NCI-H146 (cell line): ENCODE data around the gene PDIA6.
"Not testable (repeated sequence)": the region's sequence is repeated elsewhere in the genome, so short reads cannot be mapped to it uniquely, and the experiment has no call there.

Experiments
- DNase-seq: peaks from one replicate; lab custom pipeline; 2025; lab: John Stamatoyannopoulos, UW

The PDIA6 gene

DNA sequence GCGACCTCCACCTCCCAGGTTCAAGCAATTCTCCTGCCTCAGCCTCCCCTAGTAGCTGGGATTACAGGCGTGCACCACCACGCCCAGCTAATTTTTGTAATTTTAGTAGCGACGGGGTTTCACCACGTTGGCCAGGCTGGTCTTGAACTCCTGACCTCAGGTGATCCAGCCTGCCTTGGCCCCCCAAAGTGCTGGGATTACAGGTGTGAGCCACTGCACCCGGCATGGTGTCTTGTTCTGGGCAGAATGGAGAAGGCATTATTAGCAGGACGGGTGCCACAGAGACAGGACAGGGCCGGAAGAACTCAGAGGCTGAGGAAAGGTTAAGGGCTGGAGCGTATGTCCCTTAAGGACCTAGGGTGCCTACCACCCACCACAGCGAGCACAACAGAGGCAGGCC lies 31.8 kb downstream of the PDIA6 start:
- not testable (repeated sequence) for DNase-seq

DNA sequence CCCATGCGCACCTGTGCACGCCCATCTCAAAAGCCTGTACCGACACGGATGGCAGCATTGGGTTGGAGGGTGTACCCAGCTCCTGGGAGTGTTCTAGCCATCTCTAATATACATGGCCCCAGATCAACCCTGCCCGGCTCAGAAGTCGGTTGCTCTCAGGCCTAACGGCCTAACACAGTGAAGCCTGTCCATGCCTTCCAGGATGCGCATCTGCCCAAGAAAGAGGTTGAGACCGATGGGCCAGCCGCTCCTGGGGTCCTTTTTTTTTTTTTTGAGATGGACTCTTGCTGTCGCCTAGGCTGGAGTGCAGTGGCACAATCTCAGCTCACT lies 32.1 kb downstream of the PDIA6 start:
- no peak for DNase-seq

DNA sequence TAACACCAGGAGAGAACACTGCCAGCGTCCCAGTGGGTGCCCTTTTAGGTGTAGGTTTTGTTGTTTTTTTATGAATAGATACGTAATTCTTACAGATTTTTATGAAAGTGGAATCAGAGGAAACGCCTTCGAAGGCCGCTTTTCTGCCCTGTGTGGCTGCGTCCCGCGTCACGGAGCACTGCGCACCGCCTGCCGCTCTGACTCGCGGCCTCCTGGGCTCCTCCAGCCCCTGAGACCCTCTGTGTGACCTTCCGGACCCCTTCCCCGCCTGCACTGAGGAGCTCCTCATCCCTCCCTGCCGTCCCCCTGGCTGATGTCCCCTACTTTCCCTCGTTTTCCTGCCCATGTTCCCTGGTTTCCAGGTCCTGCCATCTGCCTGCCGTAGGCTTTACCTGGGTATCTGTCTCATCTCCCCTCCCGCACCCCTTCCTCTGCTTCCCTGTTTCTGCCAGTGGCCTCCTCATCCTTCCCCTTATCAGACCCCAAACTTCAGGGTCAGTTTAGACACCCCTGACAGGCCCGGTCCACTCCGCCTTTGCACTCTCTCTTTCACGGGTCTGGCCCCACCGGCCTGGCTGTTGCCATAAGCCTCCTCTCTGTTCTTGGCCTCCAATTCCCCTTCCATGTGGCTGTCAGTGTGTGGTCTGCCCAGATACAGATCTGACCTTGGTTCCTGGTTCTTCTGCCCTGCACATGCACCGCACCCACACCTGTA lies 32.7 kb downstream of the PDIA6 start:
- DNase-seq: no peak

DNA sequence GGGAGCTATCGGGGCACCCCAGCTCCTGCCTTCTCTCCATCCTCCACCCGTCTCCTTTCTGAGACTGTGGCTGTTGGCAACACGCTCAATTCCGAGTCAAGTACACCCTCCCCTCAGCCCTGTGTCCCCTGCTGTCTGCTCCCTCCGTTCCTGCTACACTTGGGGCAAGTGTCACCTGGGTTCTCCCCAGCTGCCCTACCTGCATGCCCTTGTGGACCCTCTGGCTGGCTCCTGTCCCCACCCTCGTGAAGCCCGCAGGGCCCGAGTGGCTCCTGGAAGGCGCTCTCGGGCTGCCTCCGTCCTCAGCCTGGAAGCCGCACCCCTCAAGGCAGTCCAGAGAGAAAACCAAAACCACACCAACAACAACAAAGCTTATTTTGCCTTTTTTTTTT lies 33.9 kb downstream of the PDIA6 start:
- DNase-seq: no peak

DNA sequence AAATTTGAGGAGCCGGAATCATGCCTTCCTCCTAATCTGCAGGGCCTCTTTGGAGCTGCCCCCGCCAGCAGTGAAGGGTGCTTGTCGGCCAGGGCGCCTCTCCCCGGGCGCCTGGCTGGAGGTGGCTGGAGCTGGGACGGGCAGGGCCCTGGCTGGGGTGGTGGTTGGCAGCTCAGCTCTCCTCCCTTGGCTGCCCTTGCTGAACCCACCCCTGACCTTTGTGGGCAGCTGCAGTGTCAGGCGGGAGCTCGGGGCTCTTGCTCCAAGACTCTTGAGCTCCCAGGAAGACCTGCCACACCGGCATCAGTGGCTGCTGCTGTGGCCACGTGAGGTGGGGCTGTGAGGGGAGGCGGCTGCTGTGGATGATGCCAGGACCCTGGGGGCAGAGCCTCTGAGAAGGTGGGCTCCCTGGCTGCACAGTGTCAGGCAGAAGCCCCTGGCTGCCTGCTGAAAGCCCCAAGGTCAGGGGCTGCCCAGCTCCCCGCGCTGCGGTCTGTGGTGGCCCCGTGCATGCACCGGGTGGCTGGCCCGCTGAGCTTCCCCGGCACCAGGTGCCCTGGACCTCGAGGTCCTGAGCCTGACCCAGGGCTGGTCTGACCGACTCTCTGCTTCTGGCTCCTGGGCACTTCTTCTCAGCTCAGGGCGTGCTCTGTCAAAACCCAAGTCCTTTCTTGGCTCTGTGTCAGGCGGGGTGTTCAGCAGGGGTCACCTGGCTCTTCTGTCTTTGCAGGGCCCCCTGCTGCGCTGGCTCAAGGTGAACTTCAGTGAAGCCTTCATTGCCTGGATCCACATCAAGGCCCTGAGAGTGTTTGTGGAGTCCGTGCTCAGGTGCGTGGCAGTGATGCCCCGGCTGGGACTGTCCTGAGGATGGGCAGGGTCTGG lies 34.5 kb downstream of the PDIA6 start:
- no peak for DNase-seq

DNA sequence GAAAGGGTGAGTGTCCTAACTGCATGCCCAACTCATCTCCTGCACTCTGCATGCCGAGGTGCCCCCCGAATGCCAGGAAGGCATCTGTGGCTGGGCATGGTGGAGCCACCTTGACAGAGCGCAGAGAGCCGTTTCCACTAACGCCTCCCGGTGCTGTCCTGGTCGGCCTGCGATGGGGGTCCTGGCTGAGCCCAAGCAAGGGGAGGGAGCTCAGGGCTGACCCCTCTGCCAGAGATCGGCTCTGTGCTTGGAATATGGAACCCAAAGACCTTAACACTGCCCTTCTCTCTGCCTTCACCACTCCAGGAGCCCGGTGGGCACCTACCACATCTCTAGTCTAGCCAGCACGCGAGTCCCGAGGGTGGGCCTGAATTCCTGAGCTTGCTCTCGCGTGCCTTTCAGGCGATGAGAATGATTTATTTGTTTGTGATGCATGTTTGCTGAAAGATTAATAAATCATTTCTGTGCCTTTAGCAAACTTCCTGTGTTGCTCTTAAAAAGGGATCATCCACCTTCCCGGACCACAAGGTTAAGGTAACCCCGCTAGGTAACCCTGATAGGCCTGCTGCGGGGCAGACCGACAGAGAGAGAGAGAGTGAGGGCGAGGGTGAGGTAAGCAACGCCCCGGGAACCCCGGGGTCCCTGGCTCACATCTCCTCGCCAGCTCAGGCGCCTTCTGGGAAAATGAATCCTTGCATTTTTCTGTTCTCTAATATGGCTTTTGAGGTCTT lies 35.3 kb downstream of the PDIA6 start:
- no peak for DNase-seq

DNA sequence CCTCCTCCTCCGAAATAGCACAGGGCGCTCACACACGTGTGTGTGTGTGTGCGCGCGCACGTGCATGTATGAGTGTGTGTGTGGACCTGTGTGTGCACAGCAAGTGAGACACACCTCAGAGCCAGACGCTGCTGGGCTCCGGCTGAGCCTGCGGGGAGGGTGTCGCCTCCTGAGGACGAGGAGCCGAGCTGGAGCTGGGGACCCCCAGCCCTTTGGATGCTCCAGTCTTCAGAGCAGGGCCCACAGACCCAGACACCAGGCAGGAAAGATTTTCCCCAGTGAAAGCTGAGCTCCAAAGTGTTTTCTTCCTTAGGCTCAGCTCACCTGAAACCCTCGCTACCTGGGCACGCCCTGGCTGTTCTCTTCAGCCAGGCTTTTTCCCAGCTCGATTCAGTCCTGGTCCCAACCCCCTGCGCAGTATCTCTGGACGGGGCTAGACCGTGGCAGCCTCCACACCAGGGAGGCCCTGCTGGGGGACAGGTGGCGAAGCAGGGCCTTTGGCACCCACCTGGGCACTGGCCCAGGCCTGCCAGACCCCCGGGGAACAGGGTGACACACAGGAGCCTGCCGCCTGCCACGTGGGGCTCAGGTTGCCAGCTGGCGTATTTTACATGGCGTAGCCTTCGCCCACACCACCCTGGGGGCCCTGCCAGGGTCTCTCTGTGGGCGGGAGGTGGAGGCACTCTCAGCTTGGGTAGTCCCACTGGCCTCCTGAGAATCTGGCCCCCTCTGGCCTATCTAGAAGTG lies 36.2 kb downstream of the PDIA6 start:
- no peak for DNase-seq

DNA sequence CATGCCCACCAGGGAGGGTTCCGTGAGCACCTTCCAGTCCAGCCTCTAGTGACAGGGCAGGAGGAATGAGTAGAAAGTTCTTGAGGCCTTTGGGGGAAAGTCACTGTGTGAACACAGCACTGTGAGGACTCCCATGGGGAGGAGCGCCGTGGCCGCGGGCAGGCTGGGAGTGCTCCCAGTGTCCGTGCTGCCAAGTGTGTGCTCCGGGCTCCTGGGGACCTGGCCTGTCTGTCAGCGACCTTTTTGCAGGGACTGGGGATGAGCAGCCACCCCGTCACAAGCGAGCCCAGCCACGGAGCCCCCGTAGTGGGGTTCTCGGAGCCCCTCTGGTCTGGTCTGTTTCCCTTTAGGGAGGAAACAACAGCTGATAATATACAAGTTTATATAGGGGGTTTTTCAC lies 36.8 kb downstream of the PDIA6 start:
- no peak for DNase-seq

DNA sequence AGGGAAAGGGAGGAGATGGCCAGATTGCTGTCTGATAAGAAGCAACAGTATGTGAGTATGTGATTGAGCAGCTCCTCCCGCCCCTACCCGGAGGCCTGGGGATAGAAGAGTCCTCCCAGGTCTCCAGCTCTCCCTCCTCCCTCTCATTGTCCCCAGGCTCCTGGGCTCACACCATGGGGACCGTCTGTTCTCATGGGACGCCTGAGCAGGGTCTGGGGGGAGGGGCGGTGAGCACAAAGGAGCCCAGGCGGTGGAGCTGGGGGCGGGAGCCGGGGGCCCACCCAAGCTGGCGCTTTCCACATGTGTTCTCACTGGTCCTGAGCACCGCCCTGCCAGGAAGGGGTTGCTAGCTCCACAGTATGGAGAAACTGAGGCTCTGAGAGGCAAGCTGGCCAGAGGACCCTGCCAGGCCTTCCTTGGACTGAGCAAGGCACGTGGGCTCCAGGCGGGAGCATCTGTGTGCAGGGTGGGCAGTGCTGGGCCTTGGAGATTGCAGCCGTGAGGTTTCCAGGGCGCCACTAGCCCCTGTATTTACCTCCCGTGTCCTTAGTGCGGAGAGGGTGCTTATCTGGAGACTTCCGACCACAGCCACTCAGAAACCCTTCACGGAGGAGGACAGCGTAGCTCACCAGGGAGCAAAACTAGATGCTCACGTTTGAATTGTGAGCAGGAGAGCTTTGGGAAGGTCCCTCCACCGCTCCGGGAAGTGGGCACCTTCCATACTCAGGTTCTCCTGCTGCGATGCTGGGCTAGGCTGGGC lies 37.4 kb downstream of the PDIA6 start:
- no peak for DNase-seq

DNA sequence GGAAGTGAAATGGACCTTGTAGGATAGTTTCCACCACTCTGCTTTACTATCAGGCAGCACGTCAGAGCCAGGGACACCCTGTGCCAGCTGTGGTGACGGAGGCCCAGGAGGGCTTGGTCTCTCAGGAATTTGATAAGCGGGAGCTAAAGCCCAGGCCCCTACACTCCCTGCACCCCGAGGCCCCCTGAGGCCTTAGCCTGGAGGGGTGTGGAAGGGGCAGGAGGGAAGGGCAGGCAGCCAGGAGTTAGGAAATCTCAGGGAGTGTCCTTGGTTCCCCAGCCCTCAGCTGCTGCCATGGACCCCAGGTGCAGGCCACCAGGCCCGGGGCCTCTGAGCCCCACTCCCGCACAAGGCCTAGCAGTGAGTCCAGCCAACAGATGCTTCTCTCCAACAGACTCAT lies 38.2 kb downstream of the PDIA6 start:
- DNase-seq: no peak

DNA sequence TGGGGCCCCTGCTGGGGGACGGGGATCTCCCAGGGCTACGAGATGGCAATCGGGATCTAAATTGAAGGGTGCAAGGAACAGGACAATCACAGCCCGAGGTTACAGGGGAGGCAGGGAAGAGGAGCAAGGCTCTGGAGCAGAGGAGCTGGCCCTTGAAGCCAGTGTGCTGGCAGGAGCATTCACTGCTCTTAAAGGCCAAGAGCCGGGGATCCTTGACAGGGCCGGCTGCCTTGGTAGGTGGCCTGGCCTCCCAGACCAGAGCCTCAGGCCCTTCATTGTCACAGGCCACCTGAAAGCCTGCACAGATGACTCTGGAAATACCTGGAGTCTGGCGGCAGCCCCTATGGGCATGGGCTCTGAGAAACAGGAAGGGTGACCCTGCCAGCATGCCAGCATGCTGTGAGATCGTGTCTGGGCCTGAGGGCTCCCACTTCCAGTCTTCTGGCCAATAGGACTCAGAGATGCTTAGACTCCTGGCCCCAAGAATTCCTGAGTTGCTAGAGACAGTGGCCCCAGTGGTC lies 38.7 kb downstream of the PDIA6 start:
- no peak for DNase-seq

DNA sequence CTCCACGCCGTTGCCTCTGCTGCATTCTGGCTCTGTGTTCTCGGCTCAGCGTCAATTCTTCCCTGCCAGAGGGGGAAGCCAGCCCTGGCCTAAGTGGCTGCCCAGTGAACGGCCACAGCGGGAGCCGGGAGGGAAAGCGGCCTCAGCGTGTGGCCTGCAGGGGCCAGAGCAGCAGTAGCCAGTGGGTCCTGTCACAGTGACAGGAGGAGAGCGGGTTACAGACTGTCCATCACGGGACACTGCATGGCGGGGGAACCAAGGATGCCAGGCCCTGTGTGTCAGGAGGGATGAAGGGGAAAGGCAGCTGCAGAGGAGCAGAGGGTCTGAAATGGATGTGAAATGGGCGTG lies 39.7 kb downstream of the PDIA6 start:
- DNase-seq: no peak

DNA sequence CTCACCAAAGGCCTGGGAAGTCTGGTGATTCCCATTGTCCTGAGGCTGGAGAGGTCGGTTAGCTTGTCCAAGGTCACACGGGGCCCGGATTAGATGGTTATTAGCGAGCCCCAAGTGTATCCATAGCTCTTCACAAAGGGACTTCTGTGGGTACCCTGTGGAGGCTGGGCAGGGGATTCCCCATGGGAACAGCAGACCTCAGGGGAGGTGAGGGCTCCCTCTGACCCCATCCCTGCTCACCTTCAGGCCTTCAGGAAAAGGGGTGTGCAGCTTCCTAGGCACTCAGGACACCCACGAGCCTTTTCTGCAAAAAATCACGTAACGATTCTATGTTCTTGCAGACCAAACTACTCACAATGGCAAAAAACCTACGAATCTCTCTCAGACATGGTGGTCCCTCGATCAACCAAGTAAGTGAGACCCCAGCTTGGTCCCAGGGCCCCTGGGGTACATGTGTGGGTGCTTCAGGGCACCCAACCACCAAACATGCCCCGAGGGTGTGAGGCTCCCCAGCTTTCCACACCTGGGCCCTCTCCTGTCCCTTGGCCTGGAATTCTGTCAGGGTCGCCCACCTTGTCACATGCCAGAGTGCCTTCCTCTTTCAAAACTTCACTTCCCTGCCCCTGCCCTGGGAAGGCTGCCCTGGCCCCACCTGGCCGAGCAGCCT lies 40.3 kb downstream of the PDIA6 start:
- no peak for DNase-seq

DNA sequence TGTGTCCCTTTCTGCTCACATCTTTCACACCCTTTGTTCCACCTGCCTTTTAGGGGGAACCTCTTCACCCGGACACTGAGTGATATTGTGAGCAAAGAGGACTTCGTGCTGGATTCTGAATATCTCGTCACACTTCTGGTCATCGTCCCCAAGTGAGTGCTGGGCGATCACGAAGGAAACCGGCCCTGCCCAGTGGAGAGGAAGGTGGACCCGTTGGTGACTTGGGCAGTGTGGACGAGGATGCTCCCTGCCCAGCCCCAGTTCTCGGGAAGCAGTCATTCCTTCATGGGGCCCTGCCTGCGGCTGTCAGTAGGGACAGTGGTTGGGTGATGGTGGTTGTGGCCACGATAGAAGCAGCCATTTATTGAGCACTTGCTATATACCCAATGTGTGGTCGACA lies 40.8 kb downstream of the PDIA6 start:
- DNase-seq: no peak

DNA sequence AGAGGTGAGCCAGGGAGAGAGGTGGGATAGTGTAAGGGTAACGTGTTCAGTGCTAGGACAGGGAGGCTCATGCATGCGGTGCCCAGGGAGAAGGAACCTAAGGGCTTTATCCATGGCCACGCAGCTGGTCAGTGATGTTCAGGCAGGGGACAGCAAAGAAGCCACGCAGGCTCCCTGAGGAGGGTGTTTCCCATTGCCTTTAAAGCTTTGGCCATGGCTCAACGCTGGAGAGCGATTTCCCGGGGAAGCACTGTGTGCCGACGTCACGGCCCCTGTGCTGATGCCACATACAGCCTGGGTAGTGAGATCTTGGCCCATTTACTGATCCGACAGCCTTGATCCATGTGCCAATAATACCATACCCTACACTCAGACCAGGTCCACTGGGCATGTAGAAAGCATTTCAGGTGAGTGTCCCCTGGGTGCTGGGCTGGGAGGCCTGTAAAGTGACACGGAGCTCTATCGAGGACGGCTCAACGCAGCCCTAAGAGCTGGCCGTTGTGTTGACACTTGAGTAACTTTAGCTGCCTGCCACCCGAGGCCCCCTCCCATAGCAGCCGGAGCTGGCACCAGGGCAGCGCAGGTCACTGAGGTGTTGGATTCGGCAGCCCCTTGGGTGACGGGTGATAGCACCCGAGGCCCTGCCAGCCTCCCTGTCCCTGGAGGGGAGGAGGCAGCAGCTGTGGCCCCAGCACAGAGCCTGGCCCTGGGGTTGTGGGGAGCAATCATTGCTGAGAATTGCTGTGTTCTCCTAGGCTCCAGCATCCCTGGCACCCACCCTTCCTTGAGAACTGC lies 41.4 kb downstream of the PDIA6 start:
- no peak for DNase-seq

DNA sequence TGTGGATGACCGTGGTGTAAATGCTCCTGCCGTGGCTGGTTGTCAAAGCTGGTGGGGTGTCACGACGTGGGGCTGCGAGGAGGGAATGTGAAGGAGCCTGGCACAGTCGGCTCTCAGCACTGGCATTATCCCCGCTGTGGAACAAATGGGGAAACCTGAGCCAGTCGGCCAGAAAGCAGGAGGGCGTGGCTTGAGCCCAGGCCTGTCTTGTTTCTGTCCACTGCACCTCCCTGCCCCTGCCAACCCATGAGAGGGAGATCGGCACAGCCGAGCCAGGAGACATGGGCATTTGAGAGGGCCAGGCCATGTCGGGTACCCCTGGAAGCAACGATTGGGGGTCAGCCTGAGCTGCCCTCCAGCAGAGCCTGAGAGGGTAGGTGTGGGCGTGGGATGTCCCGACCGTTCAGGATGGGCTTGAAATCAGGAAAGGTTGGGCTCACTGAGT lies 44.5 kb downstream of the PDIA6 start:
- DNase-seq: no peak

DNA sequence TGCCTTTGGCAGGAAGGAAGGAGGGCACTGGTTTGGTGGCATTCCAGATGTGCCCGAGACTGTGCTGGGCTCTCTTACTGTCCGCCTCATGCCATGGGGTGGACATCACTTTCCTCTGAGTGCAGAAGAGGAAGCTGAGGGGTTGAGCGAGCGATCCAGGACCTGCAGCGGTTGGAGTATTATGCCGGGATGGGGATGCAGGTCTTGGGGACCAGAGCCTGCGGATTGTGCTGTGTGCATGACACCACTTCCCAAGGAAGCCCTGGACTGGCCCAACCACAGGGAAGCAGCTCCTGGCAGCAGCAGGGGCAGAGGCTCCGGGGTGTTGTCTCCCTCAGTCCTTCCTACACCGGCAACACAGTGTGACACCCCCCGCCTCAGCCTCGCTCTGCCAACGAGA lies 46.7 kb downstream of the PDIA6 start:
- no peak for DNase-seq

DNA sequence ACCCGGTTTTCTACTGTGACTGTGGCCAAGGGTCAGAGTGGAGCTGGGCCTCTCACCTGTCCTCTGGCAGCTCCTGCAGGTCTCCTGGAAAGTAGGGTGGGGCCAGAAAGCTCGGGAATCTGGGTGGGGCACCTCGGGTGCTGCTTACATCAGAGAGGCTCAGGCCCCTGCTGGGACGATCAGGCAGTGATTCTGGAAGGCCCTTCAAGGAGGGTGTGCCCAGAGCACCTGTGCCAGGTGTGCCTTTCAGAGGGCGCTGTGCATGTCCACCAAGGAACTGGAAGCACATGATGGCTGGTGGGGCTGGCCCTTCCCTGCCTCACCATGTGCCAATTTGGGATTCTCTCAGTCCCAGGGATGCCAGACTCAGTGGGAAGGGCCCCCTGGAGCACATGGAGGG lies 47.1 kb downstream of the PDIA6 start:
- no peak for DNase-seq

DNA sequence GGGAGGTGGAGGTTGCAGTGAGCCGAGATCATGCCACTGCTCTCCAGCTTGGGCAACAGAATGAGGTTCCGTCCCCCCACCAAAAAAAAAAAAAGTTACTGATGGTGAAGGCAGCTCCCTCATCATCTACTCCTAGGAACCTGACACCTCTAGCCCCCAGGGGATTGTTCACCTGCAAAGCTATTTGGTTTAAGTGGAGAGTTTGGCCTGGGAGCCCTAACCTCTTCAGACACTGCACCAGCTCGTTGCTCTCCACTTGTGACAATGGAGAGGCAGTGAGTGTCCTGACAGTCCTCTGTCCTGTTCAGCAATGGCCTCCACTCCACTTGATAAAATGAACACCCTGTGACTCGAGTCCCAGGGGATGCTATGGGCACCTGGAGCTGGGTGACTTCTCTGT lies 47.7 kb downstream of the PDIA6 start:
- no peak for DNase-seq
